ENCODE results near the gene LSM12. TPM values are rescaled to one million over a fixed set of nuclear protein-coding genes. Genes with fewer than 3 reads are reported as not detected.
A peak's percentile ranks its signal among the peaks of the same experiment; 100 is the strongest.

LSM12 gene
- total and polyA plus RNA-seq, 4 donors = 14.8 to 54.6 (median 35.6) TPM

DNA sequence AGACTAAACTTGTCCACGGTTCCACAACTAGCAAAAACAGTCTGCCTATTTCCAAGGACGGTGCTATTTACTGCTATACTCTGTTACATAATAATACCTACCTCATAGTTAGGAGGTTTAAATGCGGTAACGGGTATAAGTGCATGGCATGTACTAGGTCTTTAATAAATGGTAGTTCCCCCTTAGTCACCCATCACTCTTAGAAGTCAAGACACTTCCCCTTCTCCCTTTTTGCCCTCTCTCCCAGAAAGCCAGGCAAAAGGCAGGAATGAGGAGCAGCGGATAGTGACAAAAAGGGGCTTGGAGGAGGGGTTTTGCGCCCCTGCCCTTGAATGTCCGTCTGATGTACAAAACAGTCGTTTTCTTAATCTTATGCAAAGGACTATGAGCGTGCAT is 1.1 kb upstream of the LSM12 start:
- Histone ChIP-seq H3K4me3 (no peak overlapping the region), H3K4me1 (ENCODE audit: control insufficient read depth in 5 of 5, insufficient read depth in 5 of 5, low read length in 5 of 5) (peaks cover 7 to 36% (median 12%) of the 10 kb centered on the region in 5 donors), H3K36me3 (ENCODE audit: control insufficient read depth in 4 of 4, insufficient read depth in 4 of 4, low read length in 4 of 4) (peaks cover 0 to 6% (median 4%) of the 10 kb centered on the region in 4 donors), H3K9me3 (ENCODE audit: control insufficient read depth in 4 of 4, insufficient read depth in 3 of 4, low read length in 3 of 4) (no peaks in the 10 kb centered on the region), H3K27me3 (ENCODE audit: control insufficient read depth in 3 of 3, insufficient read depth in 3 of 3, low read length in 2 of 3) (no peaks in the 10 kb centered on the region), H3K9ac (ENCODE audit: insufficient read depth in 1 of 2, low read length in 2 of 2) (peak overlapping the region in 1 of 2 donors; percentile 61), H3K27ac (ENCODE audit: low read depth in 1 of 2, low read length in 1 of 2) (peak overlapping the region in 1 of 2 donors; percentile 17)
- DNase-seq (no peak), ATAC-seq (ENCODE audit: insufficient read depth, low FRiP score) (no peak)
- TF ChIP-seq CTCF (IDR thresholded peaks at IDR 0.05; ENCODE audit: control extremely low read depth, extremely low read depth) = no peak
- WGBS, 2 donors = 78 to 81% methylated on average over 9 of the region's 9 CpGs

- DNase-seq (peak in 1 of 3 donors; percentile 22), ATAC-seq (ENCODE audit: insufficient read depth, low FRiP score) (no peak)
- Histone ChIP-seq H3K27ac (ENCODE audit: low read depth in 1 of 2, low read length in 1 of 2) (peak overlapping the region; percentile 86 to 96), H3K9me3 (ENCODE audit: control insufficient read depth in 4 of 4, insufficient read depth in 3 of 4, low read length in 3 of 4) (no peaks in the 10 kb centered on the region), H3K4me3 (peak overlapping the region; percentile 82), H3K36me3 (ENCODE audit: control insufficient read depth in 4 of 4, insufficient read depth in 4 of 4, low read length in 4 of 4) (peaks cover 0 to 10% (median 8%) of the 10 kb centered on the region in 4 donors), H3K27me3 (ENCODE audit: control insufficient read depth in 3 of 3, insufficient read depth in 3 of 3, low read length in 2 of 3) (no peaks in the 10 kb centered on the region), H3K9ac (ENCODE audit: insufficient read depth in 1 of 2, low read length in 2 of 2) (peak overlapping the region; percentile 75 to 80), H3K4me1 (ENCODE audit: control insufficient read depth in 5 of 5, insufficient read depth in 5 of 5, low read length in 5 of 5) (peaks cover 2 to 26% (median 7%) of the 10 kb centered on the region in 5 donors)
- 3% methylated on average over 9 of the region's 9 CpGs for WGBS, 2 donors
- no peak for TF ChIP-seq CTCF (IDR thresholded peaks at IDR 0.05; ENCODE audit: control extremely low read depth, extremely low read depth)
These were observed 735 bp downstream of the LSM12 start for GRCh38 chr17:44065668-44066203.

DNA sequence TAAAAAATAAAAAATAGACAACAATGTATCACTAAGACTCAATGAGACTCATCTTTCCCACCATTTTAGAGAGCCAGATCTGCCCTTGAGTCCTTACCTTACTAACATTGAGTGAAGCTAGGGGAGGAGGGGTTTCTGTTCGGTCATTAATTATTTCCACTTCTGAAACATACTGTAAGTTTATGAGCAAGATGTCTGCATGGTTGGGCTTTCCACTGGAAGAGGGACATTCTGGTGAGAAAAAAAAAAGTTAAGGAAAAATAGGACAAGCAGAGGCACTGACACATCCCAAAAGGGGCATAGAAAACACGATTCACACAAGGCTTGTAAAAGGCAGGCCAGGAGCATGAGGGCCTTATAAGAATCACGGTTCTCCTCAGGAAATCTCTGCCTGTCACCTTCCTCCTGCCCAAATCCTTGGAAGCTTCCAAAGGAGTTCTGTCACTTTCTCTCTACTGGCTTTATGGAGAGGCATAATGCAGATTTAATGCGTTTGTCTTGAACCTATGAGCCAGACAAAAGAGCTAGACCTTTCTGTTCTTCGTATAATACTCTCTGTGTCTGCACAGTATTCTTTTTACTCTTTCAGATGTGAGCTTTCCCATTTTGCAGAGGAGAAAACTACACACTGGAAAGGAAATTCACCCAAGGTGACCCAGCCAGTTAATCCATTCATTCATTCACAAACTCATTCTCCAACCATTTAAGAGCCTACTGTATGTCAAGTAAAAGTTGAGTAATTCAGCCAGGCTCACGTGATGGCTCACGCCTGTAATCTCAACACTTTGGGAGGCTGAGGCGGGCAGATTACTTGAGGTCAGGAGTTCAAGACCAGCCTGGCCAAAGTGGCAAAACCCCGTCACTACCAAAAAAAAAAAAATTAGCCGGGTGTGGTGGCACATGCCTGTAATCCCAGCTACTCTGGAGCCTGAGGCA is 2.5 kb downstream of the LSM12 start:
- ATAC-seq (ENCODE audit: insufficient read depth, low FRiP score) = no peak
- peaks cover 0 to 16% (median 9%) of the 10 kb centered on the region in 4 donors for H3K36me3 ChIP-seq (ENCODE audit: control insufficient read depth in 4 of 4, insufficient read depth in 4 of 4, low read length in 4 of 4)

More for the DNA sequence above, 2.5 kb downstream of the LSM12 start:
- peaks cover 0 to 22% (median 7%) of the 10 kb centered on the region in 5 donors for H3K4me1 ChIP-seq (ENCODE audit: control insufficient read depth in 5 of 5, insufficient read depth in 5 of 5, low read length in 5 of 5)
- no peak overlapping the region for H3K4me3 ChIP-seq
- no peak overlapping the region for H3K27ac ChIP-seq (ENCODE audit: low read depth in 1 of 2, low read length in 1 of 2)
- H3K9ac ChIP-seq (ENCODE audit: insufficient read depth in 1 of 2, low read length in 2 of 2) = no peak overlapping the region
- no peak for TF ChIP-seq CTCF (IDR thresholded peaks at IDR 0.05; ENCODE audit: control extremely low read depth, extremely low read depth)
- WGBS, 2 donors = 77 to 84% methylated on average over 10 of the region's 10 CpGs
- no peaks in the 10 kb centered on the region for H3K9me3 ChIP-seq (ENCODE audit: control insufficient read depth in 4 of 4, insufficient read depth in 3 of 4, low read length in 3 of 4)
- DNase-seq = no peak
- no peaks in the 10 kb centered on the region for H3K27me3 ChIP-seq (ENCODE audit: control insufficient read depth in 3 of 3, insufficient read depth in 3 of 3, low read length in 2 of 3)

Measured in lung (tissue), 12 donors.